AG08395 (cell line): Measurements from ENCODE around the gene PITPNM2.
A peak's percentile ranks its signal among the peaks of the same experiment; 100 is the strongest.

Experiments used
- DNase-seq: peaks from one replicate; pipeline ENCODE4 v3.0.0; 2012; ENCODE audit warnings: mixed read lengths, low spot score

Gene PITPNM2

DNA sequence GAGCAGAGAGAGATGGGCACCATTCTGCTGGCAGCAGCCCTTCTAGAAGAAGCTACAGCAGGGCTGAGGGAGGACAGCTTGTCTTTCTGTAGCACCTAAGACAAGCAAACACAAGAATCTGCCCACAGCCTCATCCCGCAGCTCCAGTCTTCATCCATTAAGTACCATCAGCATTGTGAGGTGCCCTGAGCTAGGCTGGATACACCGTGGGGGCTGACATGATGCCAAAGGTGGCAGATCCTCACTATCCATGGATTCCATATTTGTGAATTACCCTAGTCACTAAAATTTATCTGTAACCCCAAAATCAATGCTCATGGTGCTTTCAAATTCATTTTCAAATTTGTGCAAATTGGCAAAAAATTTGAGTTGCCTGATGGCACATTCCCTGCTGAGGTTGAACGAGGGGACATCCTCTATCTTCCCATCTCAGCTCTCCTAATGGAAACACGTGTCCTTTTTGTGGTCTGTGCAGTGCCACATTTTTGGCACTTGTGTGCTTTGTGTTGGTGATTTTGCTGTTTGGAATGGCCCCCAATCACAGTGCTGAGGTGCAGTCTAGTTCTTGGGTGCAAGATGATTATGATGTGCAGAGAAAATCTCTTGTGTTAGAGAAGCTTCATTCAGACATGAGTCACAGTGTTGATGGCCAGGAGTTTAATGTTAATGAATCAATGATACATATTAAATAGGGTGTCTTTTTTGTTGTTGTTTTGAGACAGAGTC, 7.0 kb downstream of the PITPNM2 start:
- DNase-seq = no peak

DNA sequence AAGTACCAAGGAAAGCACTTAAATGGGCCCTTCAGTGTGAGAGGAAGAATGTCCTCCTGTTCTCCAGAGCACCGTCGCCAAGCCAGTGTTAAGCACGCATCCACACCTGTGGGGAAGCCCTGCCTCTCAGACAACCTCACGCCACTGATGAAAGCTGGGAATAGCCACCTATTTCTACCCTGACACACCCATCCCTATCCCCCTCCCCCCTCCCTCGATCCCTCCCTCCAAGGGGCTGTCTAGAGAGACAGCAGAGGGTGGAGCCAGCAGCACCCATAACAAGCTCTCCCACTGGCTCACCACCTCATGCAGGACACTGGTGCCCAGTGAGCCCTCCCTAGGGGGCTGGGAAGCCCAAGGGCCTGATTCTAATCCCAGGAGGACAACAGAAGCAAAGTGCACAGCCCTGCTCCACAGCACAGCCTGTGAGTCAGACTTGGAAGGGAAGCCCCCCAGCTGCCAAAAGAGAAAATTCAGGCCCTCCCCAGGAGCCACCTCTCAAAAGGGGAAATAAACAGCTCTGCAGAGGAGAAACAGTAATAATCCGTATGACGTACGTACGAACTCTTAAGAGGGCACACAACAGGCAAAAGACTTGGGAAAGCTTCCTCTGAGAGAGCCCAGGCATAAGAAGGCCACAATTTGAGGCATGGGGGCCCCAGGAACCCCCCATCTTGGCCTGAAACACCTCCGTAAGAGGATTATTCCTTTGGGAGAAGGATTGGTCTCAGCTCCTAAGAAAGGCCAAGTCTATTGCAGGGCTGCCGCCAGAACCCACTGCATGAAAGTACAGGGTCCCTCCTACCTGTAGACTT, 7.8 kb downstream of the PITPNM2 start:
- no peak for DNase-seq

DNA sequence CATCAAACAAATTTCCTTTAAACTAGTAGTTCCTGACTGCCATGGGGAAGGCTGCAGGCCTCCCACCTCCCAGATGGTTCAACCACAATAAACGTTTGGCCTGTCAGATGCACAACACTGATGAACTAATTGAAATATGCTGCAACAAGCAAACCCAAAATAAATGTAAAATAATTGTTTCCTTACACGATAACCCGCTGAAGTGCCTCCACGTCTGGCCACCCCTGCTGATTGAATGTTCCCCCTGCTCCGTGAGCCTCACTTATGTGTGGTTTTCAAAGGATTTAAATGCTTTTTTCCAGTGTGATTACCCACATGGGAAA, 8.4 kb downstream of the PITPNM2 start:
- no peak for DNase-seq

DNA sequence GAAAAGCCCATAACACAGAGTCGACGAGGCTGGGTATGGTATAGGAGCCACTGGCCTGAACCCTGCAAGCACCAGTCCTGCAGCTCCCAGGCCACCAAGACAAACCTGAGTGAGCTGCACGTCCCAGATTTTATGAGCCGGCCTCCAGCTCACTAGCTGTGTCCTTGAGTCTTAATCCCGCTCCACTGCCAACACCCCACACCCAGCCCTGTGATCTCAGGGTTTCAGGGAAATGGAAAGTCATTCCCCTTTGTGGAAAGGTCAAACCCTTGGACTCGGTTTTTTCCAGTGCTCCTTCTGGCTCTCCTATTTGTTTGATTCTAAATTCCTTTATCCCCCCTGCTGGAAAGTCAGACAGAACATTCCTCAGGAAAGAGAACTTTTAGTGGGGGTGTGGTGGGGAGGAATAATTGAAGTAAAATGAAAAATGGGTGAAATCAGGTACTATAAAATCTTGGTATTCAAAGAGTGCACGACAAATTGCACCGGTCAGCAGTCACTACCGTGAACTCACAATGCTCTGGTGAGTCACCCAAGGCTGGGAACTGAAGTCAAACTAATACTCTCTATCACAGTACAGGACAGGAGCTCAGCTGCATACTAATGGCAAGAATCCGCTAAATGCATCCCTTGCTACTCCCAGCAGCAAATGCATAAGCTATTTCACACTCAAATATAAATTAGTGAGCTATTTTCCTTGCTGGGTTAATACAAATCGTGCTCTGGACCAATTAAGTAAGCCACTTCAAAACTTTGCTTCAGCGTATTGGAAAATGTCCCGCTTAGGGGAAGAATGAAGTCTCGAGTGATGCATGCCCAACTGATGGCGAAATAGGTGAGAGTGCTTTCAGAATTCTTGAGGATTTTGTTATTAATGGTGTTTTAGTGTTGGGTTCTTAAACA, 9.0 kb downstream of the PITPNM2 start:
- DNase-seq = peak; percentile 60

DNA sequence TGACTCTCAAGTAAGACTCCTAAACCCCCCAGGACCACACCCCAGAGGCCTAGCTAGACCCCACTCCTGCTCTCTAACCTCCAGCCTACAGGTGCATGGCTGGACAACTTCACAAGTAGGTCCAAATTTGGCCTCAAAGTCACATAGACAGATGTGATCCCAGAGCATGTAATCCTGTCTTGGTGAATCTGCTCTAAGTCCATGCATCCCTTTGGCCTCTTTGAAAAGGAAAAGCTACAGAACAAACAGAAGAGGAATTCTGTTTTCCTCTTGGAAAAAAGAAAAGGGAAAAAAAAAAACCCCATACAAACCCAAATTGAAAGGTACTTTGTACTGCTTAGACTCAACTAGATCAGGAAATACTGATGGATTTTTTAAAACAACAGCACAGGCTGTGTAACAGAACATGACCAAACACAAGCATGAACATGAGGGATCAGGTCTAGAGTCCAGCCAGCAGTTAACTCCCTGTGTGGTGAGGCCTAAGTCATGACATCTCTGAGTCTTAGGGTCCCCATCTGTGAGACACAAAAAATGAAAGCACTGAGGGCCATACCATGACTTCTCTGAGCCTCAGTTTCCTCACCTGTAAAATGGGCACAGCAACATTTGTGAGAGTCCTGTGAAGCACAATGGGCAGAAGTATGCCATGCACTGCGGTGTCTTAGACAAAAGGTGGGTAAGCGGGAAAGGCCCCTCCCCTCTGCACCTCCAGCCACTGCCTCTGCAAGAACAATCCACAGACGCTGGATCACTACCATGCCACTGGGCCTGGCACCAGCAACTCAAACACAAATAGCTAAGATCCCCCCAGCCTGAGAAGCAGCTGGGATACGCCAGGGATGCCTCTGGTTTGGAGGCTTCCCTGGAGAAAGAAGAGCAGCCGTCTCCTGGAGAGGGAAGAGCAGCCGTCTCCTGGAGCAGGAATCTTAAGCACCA, 9.9 kb downstream of the PITPNM2 start:
- no peak for DNase-seq

DNA sequence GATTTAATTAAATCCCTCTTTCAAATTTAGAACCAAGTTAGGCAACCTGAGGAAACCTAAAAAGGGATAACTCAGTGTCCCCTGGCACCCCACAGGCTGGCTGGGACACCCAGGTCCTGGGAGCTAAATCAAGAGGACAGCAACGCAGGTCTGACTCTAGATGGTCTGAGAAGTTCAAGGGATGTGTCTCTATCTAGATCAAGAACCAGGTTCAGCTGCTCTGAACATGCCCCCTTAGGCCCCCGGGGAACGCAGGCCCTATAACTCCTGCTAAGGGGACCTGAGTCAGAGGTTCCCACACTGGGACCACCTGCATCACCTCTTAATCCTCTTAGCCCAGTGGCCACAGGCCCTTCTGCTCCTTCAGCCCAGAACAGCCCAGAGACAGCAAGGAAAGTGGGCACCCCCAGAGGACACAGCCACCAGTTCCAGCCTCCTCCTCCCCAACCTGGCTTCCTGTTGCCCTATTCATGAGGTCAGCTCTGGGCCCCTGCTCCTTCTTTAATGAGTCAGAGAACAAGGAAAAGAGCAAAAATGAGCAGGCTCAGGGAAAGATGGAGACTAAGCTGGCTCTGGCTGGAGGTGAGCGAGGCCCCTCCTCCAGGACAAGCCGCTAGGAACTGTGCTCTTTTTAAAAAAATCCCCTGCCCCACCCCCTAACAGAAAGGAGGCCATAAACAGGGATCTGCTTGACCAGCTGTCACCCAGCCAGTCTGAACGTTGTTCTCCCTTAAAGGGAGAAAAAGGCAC, 10.8 kb downstream of the PITPNM2 start:
- peak; percentile 35 for DNase-seq

DNA sequence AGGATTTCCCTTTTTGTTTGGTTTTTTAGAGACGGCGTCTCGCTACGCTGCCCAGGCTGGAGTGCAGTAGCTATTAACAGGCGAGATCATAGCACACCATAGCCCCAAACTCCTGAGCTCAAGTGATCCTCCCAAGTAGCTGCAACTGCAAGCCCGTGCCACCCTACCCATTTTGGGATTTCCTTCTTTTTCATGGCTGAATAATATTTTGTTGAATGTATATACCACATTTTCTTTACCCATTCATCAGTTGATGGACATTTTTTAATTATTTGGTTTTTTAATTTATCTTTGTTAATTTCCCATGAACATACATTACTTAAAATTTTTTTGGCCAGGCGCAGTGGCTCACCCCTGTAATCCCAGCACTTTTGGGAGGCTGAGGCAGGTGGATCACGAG, 15.2 kb downstream of the PITPNM2 start:
- DNase-seq = no peak

DNA sequence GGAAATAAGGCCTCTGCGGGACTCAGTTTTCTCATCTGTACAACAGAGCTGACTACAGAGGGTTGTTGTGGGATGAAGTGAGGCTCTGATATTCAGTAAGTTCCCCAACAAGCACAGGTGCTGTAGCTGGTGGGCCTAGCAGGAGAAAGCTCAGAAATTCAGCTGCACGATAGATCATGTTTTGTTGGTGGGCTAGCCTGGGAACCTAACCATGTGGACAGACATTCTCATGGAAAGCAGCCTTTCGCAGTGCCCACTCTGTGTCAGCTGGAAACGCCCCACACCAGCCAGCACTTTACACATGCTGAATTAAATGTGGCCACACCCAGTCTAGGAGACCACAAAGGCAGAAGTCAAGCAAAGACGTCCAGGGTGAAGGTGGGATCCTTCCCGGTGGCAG, 16.1 kb downstream of the PITPNM2 start:
- no peak for DNase-seq

DNA sequence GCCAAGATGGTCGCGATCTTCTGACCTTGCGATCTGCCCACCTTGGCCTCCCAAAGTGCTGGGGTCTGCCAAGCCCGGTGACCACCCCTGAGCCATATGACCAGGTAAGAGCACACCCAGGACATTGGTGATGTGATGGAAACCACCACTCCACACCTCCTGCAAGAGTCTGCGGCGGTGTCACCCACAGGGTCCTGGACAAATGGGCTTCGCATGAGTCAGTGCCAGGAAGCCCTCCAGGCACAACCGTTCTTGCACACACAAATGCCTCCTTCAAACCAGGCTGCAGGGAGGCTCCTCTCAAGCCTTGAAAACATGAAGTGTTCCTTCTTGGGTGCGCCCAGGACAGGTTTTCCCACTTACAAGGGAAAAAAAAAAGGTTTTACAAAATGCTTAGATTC, 16.6 kb downstream of the PITPNM2 start:
- no peak for DNase-seq

DNA sequence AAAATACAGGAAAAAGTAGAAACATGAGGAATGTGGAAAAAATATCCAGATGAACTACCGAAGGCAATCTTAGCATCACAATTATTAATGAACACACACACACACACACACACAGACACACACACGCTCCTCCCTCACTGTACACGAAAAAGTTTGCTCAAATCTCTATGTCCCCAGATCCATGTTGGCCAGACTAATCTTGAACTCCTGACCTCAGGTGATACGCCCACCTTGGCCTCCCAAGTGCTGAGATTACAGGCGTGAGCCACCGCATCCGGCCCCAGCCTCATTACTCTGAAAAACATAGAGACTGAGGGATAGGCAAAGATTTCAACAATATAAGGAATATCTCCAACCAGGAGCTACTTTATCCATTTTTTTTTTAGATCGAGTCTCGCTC, 17.2 kb downstream of the PITPNM2 start:
- DNase-seq = no peak

DNA sequence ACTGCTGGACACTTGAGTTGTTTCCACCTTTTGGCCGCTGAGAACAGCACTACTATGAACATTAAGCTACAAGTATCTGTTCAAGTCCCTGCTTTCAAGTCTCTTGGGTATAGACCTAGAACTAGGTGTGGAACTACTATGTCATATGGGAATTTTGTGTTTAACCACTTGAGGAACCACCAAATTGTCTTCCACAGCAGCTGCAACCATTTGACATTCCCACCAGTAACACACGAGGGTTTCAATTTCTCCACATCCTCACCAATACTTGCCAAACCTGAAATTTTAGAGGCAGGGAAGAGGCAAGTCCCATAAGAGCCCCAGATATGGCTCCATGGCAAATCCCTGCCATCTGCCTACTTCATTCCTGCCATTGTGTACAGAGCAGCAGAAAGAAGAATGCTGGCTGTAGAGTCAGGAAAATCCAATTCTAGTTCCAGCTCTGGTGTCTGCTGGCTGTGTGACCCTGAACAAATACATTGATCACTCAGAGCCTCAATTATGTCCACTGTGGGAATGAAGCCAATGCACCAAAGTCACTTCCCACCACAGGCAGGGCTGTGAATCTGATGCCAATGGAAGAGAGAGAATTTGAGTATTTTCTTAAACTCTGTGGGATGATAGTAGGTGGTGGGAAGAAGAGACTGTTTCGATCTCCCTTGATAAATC, 17.8 kb downstream of the PITPNM2 start:
- no peak for DNase-seq

DNA sequence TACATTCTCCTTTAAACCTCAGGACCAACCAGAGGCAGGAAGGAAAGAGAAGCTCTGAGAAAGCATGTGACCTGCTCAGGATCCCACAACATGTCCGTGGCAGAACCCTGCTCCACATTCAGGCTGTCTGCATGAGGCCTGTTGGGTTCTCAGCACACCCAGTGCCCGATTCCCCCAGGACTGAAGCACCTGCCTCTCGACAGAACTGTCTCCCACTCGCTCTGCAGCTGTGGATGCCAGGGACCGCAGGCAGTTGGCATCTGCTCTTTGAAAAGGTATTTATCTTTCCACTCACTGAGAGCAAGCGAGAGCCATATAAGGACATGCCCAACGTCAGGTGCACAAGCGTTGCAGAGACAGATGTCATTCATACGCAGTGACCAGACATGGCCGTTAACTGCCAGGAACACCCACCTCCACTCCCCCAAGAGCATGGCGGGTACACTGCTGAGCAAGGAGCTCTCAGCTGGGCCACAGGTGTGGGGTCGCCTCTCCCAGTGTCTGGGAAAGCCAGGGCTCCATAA, 18.9 kb downstream of the PITPNM2 start:
- no peak for DNase-seq

DNA sequence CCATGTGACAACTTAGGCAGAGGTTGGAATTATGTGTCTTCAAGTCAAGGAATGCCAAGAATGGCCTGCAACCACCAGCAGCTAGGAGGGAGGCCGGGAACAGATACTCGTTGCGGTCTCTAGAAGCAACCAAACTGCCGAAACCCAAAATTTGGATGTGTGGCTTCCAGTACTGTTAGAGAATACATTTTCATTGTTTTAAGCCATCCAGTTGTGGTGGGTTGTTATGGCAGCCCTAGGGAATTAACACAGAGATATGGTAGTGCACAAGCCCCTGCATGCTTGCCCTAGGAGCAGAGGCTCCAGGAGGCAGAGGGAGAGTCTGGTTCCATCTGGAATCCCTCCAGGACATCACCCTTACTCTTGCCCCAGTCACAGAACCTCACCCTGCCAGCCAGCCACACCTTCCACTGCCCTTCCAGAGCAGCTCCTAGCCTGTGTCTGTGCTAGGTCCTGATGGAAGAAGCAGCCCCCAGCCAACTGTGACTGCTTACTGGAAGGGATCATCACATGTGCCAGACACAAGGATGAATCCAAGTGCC, 19.5 kb downstream of the PITPNM2 start:
- DNase-seq = peak; percentile 40

DNA sequence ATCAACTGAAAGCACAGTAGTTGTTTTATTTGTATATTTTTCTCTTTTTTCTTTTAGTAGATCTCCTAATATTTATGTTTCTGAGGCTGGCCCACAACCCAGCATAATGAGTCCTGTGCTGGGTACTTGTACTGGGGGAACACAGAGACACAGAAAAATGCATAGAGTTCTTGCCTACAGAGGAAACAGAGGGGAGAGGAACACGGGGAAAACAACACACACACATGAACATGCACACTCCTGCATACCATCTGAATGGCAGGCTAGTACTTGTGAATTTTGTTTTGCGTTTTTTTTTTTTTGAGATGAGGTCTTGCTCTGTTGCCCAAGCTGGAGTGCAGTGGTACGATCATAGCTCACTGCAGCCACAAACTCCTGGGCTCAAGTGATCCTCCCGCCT, 21.3 kb downstream of the PITPNM2 start:
- no peak for DNase-seq

DNA sequence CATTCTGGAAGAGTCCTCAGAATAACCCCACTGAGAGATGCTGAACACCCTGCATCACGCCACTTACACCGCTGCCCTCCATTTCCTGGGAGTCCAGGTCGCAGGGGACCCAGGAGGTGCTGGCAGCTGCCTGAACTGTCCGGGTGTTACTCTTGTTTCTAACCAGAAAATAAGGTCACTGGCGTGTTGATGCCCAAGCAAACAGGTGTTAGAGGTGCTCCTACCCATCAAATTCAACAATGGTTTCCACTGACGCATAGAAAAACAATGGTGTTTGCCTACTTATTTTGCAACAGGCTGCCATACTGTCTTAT, 23.8 kb downstream of the PITPNM2 start:
- DNase-seq = no peak

DNA sequence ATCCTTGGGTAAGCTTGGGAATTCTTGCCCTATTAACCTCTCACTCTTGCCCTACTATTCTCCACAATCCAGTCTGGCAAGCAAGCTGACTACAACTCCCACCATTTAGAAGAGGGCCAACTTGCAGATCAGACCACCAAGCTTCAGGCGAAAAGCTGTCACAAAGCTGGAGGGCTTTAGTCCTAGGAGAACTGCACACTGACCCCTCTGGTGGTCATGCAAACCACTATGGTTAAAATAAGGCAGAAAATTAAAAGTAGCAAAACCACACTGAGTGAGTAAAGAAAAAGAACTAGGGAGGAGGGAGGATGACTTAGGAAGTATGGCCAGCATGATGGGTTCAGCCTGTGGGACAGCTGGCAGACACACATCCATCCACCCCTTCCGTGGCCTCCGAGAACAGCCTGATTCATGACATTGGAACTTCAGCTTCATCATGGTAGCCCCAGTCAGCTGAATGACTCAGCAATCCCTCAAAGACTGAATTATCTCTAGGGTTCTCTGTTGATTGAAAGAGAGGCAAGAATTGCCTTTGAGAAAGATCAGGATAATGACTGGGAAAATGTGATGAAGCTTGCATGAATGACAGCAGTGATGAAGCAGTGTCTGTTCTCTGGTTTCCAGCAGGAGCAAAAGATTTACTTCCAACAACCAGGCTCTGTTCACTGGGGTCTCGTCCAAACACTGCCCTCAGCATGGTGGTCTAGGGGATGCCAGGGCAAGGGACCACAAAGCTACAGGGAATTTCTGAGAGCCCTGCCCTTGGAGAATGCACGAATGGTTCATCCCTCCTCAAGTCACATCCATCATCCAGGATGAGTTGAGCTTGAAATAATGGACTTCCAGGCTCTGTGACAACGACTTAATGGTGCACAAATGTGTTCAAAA, 24.4 kb downstream of the PITPNM2 start:
- peak; percentile 97 for DNase-seq

DNA sequence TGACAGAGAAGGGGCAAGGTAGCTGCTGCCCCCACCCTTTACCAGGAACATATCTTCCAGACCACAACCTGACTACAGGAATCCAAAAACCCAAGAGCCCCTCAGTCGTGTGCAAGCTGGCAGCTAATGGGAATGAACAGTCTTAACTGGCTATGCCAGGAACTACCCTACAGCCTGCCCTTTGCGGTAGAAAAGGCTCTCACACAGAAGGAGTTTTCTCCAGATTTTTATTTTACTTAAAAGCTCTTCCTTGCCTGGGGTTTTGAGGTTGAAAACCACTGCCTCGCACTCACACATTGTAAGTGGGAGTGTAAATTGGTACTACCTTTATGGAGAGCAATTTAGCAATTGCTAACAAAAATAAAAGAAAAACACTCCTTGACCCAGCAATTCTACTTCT, 28.3 kb downstream of the PITPNM2 start:
- DNase-seq = no peak

DNA sequence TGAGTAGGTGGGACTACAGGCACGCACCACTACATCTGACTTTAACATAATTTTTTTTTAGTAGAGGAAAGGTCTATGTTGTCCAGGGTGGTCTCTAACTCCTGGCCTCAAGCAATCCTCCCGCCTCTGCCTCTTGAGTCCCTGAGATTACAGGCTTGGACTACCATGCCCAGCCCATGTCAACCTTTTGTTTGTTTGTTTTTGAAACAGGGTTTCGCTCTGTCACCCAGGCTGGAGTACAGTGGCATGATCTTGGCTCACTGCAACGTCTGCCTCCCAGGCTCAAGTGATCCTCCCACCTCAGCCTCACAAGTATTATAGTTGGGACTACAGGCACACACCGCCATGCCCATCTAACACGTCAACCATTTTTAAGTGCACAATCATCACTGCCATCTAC, 29.2 kb downstream of the PITPNM2 start:
- no peak for DNase-seq
